NK-92 treated with Interleukin-12 subunit alpha and Interleukin-12 subunit beta, amount 100 ng/mL, for 24 hours (cell line): ENCODE measurements around the gene FPR1.

Source experiments
- DNase-seq: peaks from one replicate; lab custom pipeline; 2025; lab: John Stamatoyannopoulos, UW

FPR1 gene, protein sequence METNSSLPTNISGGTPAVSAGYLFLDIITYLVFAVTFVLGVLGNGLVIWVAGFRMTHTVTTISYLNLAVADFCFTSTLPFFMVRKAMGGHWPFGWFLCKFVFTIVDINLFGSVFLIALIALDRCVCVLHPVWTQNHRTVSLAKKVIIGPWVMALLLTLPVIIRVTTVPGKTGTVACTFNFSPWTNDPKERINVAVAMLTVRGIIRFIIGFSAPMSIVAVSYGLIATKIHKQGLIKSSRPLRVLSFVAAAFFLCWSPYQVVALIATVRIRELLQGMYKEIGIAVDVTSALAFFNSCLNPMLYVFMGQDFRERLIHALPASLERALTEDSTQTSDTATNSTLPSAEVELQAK

DNA sequence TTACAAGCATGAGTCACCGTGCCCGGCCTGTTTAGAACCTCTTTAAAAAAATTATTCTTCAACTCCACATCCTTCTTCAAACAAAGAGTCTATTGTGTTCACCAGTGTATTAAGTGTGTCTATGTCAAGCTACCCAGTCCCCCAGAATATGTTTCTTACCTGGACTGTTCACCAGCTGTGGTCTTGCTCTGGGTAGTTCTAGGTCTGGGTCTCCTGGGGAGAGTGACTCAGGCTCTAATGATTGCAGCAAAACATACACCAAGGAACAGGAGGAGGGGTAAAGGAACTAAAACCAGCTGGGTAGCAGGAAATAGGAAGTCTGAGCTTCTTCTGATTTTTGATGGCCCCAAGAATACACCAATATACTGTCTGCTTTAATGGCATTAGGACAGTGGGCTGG lies at the start of gene FPR1:
Gene FPR1 (minus strand): TSS at position 224 of the 400 bp plus-strand sequence. CDS start 4,884 bp downstream, outside the sequence.
- DNase-seq: no peak

DNA sequence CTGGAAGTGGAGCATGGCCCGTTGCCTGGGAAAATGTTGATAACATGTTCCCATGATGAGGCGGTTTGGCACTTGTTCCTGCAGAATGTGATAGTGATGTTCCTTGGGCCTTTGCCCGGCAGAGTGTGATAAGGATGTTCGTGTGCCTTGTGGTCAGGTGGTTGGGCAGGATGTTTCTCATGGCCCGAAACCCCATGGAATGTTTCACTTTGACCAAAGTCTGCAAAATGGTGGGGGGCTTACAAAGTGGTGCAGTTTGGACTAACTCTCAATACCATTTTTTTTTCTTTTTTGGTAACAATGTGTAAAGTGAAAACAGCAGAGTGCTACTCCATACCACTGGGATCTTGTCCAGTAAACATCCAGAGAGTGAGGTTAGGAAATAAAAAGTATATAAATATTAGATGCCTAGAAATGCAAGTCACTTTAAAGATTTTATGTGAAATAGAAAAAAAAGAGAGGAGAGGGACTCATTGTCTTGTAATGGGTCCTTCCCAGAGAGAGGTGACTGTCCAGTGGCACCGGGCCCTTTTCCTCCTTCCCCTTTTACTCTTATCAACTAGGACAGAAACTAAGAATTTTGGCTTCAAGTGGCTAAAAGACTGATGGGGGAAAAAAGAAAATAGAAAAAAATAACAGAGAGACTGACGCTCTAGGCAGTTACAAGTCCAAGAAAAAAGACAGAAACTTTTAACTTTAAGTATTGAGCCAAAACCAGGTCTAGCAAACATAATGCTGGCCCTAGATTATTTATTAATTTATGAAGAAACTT lies 49.0 kb upstream of the FPR1 start:
- DNase-seq: no peak

DNA sequence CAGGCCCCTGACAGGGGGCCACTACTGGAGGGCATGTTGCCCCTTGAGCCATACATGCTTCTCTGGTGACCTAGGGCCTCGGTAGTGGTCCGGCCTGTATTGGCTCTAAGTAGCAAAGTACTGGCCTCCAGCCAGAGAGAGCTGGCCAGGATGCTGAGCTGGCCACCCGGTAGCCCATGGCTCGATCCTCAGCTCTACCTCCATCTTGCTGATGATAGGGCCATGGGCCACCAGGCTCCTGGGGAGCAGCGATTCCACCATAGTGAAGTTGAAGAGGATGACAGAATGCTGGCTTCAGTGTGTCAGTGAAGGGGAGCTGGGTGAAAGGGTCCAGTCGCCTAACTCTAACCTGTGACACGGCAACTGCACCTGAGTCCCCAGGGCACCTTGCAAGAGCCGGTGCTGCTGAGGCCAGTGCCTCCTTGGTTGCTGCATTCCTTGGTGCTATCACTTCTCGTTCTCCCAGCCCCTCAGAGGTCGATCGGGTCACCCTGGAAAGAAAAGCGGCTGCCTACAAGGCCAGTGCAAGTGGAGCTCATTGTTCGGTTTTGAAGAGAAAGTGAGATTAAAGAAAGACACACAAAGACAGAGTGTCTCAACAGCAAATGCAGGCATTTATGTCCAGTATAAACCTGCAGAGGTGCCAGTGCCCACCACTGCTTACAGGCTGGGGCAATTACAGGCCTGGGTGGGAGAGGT lies 48.2 kb upstream of the FPR1 start:
- DNase-seq: no peak

DNA sequence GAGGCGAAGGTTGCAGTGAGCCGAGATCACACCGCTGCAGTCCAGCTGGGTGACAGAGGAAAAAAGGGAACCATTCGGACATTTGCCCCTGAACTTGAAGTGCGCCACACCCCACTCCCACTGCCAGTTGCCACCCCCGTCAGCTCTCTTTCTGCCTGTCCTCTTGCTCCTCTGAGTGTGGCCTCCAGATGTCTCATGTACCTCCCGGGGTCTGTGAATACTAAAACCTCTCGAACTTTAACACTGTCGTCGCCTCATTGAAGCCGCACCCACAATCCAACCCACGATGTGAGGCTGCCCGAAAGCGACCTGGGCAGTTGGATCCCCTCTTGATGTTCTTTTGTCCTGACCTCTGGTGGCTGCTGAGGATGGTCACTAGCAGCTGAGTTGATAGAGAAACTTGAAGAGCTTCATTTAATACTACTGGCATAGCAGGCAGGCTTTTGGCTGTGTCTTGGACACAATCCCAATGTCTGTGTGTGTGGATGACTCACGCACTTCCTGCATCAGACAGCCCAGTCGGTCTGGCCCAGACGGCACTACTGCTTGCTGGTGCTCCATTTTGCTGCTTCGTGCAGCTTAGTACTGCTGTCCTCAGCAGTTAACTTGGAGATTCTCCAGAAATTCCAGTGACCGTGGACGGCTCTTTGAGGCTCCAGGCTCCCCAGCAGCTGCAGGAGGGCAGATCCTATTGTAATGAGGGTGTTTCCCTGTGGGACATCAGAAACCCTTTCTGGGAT lies 47.5 kb upstream of the FPR1 start:
- no peak for DNase-seq

DNA sequence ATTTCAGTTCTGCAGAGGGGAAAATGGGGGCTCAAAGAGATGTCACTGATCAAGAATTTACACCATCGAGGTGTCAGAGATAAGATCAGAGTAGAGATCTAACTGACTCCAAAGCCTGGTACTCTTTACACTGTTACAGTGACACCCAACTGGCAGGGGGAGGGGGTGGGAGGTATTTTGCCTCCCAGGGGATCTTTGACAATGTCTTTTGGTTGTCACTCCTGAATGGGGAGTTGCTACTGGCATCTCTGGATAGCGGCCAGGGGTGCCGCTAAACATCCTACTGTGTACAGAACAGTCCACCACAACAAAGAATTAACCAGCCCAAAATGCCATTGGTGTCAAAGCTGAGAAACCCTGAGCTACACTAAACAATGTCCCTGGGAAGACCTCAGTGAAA lies 46.4 kb upstream of the FPR1 start:
- DNase-seq: no peak

DNA sequence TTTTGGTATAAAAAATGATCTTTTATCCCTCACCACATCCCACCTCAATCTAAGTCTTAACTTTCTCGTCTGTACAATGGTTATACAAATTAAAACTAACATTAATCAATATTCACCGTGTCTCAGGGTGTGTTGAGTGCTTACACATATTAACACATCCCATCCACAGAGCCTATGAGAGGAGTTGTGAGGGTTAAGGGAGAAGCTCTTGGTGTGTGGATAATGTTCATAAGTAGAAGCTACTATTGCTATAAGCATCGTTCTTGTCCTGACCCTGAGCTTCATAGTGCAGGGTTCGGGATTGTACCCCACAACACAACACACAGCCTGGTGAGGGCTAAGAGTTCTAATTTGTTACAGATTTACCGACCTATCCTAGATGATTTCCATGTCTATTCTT lies 45.8 kb upstream of the FPR1 start:
- no peak for DNase-seq

DNA sequence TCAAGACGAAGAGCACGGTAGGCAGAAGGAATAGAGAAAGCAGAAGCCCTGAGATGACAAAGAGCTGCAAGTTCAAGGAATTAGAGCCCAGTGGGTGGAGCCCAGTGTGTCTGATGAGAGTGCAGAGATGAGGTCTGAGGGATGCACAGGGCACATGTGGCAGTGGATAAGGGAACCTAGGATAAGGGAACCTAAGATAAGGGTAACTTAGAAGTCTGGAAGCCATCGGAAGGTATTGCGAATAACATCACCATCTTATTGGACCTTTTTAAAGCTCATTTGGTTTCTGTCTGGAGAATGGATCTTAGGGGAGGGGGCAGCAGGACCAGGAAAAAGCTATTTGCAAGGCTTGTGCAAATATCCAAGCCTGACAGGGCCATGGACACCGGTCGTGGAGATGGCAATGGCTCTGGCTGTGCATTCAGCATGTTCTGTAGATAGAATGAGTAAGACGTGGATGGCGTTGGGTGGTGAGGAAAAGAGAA lies 44.6 kb upstream of the FPR1 start:
- DNase-seq: no peak

DNA sequence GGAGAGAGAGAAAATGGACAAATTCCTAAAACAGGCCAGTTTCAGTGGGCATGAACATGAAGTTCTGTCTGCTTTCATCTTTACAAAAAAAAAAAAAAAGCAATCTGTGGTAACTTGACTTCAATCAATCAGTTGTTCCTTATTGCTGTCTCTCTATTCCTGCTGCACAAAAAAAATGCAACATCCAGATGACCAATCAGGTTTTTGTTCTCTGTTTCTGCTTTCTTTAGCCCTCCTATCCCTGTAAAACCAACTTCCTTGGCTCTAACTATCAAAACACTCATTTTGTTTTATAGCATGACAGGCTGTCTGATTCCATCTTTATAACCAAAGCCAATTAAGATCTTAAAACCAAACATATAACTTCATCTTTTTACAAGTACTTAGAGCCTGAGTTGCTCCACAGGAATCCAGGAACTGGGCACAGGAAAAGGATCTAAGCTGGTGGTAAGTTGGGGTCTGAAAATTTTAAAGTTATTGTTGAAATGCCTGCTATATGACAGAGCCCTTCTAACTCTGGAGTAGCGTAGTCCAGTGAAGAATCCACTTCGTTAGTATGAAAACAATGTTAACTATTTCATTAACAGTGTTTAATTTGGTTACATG lies 43.3 kb upstream of the FPR1 start, which contains the start of gene FPR3:
Gene FPR3 (plus strand): TSS at position 273 of the 606 bp plus-strand sequence. CDS start 28,592 bp downstream, outside the sequence.
- DNase-seq: no peak

DNA sequence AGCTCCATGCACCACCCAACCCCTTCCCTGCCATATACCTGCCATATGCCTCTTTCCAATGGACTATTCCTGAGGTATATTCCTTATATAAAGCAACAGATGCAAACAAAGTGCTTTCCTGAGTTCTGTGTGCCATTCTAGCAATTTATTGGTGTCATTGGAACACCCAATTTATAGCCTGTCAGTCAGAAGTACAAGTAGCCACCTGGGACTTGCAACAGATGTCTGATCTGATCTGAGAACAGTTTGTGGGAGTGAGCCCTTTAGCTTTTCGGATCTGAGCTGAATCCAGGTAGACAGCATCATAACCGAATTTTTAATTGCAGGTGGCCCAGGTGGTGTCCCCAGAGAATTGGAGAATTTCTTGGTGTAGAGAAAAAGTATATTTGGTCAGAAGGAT lies 42.3 kb upstream of the FPR1 start:
- DNase-seq: no peak

DNA sequence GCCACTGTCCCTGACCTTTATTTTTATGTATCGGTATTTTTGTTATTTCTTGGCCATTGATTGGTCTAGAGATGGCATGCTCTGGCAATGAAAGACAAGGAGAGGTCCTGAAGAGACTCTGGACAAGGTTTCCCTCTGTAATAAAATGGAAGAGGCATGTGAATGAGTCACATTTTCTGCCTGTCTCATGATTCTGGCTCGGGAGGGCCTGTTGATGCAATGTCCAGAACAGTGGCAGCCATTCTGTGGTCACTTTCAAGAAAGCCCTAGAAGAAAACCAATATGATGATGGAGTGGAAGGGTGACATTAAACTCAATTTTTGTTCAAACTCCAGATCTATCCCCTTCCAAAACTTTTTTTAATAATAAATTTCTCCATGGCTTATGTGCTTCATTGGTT lies 41.3 kb upstream of the FPR1 start:
- no peak for DNase-seq

DNA sequence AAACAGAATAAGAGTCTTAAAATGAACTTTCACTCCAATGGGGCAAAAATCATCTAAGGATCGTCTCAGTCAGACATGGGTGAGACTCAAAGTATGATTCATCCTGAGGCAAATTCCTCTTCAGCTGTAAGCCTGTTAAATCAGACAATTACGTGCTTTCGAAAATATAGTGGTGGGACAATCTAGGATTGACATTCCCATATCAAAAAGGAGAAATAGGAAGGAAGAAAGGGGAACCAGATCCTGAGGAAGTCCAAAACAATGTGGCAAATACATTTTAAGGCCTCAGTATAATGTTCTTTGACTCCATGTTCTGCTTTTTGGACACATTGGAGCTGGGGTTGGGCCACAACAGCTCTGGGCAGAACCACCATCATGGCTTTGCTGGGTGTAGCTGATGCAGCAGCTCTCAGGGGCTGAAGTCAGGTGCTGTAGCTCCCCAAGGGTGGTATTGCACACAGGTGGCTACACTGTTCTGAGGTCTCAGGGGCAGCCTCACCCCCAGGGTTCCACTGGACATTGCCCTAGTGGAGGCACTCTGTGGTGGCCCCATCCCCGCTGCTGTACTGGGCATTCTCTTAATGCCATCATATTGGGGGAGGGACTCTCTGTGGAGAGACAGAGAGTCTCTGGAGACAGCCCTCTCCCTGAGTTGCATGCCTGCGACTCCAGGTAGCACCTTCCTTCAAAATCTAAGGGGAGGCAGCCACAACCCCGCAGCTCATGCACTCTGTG lies 37.5 kb upstream of the FPR1 start:
- DNase-seq: no peak

DNA sequence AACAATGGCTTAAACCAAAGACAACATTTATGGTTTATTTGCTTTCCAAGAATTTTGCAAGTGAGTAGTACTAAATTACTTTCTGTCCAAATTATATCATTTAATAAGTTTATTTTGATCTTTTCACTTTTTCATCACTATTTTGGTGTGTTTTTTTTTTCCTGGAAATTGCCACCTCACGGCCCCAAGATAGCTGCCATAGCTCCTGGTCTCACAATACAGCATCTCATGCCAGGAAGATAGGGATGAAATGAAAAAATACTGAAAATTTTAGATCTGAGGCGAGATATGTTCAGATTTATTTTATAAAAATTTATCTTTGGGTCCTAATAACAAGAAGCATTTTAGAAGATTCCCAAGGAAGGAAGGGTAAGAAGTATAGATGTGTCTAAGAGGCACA lies 36.4 kb upstream of the FPR1 start:
- no peak for DNase-seq

DNA sequence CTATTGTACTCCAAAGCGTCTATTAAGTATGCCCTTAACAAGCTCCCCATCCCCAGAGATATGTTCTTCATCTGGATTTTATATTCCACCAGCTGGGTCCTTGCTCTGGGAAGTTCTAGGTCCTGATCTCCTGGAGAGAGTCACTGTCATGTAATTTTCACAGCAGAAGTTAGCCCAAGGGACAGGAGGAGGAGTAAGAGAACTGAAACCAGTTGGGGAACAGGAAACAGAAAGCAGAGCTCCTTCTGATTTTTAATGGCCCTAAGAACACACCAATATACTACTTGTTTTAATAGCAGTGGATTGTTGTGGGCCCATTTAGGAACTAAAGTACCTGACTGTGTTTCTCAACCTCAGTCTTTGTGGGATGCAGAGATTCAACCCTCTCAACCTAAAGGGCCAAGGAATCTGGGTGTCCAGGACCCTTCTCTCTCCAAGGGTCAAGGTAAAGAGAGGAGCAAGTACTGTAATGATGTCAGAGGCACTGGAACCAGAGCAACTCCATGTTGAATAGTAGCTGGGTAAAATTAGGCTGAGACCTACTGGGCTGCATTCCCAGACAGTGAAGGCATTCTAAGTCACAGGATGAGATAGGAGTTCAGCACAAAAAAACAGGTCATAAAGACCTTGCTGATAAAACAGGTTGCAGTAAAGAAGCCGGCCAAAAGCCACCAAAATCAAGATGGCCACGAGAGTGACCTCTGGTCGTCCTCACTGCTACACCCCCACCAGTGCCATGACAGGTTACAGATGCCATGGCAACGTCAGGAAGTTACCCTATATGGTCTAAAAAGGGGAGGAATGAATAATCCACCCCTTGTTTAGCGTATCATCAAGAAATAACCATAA lies 35.2 kb upstream of the FPR1 start:
- no peak for DNase-seq

DNA sequence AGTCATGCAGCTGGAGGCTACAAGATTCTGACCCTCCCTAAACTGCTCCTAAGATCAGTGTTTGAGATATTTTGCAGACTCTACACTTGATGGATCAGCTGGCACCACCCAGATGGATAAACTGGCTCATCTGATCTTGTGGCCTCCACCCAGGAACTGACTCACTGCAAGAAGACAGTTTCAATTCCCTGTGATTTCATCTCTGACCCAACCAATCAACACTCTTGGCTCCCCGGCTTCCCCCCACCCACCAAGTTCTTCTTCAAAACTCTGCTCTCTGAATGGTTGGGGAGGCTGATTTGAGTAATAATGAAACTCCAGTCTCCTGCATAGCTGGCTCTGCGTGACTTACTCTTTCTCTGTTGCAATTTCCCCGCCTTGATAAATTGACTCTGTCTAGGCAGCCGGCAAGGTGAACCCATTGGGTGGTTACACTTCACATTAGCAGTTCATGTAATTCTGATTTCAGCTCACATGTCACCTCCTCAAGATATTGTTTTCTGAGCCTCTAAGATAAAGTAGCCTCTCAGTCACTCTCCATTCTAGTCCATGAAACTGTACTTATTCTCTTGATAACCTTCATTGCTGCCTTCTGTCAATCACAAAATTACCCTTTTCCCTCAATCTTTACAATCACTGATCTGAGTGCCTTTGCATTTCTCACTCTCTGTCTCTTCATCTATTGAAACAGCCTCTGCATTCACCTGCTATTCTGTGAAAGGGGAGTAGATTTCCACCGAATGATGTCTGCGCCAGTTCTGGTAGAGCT lies 33.4 kb upstream of the FPR1 start:
- DNase-seq: peak; percentile 13

DNA sequence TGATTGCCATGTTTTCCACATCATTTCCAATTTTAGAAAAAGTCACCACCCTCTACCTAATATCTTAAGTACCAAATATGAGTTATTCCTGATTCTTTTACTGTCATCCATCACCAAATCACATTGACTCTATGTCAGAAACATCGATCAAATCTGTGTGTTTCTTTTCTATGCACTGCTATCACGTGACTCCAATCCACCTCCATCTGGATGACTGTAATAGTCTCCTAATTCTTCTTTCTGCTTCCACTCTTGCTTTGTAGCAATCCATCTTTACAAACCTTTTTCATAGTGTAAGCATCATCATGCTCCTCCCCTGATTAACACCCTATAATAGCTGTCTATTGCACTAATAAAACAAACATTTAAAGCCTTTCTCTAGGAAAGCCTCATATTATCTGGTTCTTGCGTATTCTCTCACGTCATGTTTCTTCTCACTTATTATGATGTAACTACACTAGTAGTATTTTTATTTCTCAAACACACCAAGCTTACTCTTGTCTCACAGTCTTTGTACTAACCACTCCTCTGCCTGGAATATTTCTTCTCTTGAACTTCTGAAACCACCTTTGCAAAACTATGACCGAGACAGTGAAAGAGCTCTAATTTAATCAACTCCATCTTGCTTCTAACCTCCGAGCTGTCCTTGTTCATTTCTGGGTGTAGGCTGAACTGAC lies 32.6 kb upstream of the FPR1 start:
- DNase-seq: no peak

DNA sequence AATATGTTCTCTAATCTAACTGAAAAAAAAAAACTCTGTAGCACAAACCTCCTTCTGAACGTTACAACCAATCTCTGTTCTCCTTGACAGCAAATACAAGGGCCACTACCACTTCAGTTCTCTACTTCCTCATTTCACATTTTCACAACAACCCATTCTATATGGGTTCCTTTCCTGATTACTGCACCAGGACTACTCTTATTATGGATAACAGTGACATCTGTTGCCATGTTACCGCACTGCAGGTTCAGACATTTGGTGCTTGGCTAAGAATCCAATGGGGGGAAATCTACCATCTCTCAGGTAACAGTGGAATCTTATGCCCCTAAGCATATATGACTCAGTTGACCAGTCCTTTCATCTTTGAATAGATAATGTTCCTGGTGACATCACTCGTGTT lies 31.7 kb upstream of the FPR1 start:
- DNase-seq: no peak

DNA sequence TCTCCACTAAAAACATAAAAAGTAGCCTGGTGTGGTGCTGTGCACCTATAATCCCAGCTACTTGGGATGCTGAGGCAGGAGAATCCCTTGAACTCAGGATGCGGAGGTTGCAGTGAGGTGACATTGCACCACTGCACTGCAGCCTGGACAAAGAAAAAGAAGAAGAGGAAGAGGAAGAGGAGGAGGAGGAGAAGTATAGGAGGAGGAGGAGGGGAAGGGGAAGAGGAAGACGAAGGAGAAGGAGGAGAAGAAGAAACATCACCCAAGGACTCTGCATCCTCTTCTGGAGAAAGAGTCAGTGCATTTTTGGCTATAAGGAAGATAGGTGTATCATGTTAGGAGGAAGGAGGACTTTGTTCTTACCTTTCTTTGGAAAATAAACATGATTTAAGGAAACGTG lies 30.3 kb upstream of the FPR1 start:
- DNase-seq: no peak

DNA sequence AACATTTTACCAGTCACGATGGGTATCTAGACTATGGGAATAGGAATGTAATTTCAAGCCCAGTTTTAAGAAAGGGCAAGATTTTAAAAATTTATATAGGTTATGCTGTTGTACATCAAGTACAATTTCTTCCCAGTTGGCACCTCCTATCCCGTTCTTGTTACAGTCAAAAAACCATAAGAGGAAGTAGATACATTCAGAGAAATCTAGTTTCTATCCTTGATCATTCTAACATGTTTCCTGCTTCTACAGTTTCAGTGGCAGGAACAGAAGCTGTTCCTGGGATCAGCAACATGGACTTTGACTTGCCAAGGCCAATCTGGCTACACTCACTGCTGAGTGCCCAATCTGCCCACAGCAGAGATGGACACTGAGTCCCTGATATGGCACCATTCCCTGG lies 28.6 kb upstream of the FPR1 start:
- no peak for DNase-seq

DNA sequence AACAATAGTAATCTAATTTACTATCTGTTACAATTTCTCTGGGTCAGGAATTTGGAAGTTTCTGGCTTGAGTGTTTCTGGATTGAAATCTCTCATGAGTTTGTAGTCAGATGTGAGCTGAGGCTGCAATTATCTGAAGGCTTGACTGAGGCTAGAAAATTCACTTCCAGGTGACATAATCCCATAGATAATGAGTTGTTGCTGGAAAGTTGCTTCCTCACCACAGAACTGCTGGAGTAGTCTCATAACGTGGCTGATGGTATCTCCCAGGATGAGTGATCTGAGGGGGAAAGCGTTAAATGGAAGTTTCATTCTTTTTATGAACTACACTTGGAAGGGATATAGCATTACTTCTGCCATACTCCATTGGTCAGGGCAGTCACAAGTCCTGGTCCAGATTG lies 28.0 kb upstream of the FPR1 start:
- no peak for DNase-seq
